A549 (cell line): Measurements from ENCODE around the gene EVX2.

Experiments
- MAFK ChIP-seq: fragments of 450-650 bp; IDR thresholded peaks from 2 replicates; pipeline ENCODE4 v1.6.1; 2014; ENCODE audit not compliant: partially characterized antibody
- REST ChIP-seq: fragments of 200-600 bp; sonication (generic); IDR thresholded peaks from 2 replicates; pipeline ENCODE4 v1.6.1; 2016; ENCODE audit warnings: antibody characterized with exemption, mild to moderate bottlenecking, moderate library complexity
- TF ChIP-seq, protein P1 (sequence below): fragments of >200 bp; sonication (Bioruptor Twin); formaldehyde crosslinking; IDR thresholded peaks from 3 replicates; pipeline ENCODE4 v1.5.1; 2016

GRCh38 chr2:176101216-176101830 is 17.6 kb upstream of the EVX2 start:
- TF ChIP-seq, protein P1, sequence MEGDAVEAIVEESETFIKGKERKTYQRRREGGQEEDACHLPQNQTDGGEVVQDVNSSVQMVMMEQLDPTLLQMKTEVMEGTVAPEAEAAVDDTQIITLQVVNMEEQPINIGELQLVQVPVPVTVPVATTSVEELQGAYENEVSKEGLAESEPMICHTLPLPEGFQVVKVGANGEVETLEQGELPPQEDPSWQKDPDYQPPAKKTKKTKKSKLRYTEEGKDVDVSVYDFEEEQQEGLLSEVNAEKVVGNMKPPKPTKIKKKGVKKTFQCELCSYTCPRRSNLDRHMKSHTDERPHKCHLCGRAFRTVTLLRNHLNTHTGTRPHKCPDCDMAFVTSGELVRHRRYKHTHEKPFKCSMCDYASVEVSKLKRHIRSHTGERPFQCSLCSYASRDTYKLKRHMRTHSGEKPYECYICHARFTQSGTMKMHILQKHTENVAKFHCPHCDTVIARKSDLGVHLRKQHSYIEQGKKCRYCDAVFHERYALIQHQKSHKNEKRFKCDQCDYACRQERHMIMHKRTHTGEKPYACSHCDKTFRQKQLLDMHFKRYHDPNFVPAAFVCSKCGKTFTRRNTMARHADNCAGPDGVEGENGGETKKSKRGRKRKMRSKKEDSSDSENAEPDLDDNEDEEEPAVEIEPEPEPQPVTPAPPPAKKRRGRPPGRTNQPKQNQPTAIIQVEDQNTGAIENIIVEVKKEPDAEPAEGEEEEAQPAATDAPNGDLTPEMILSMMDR, result no peak
- TF ChIP-seq REST (no peak), MAFK (no peak)
